Measurements from ENCODE around the gene TMEM235.

TMEM235 gene

GRCh38 chr17:78230996-78231935 lies at the start of gene TMEM235:
TMEM235 (plus strand) TSS chr17:78231631; CDS start chr17:78232024, 393 bp downstream.
- no peak for FAIRE-seq

- no peak for FAIRE-seq
These were observed 48.9 kb upstream of the TMEM235 start for GRCh38 chr17:78182504-78182903.

- no peak for FAIRE-seq
These were observed 47.5 kb upstream of the TMEM235 start for GRCh38 chr17:78183916-78184315.

- no peak for FAIRE-seq
These were observed 47.1 kb upstream of the TMEM235 start for GRCh38 chr17:78184351-78184750.

GRCh38 chr17:78184868-78185267 lies 46.6 kb upstream of the TMEM235 start:
- no peak for FAIRE-seq

- FAIRE-seq = no peak
These were observed 45.3 kb upstream of the TMEM235 start for GRCh38 chr17:78185981-78186691.

- no peak for FAIRE-seq
These were observed 44.5 kb upstream of the TMEM235 start, which contains the start of the genes AFMID and TK1 for GRCh38 chr17:78186692-78187595. AFMID (plus strand) TSS chr17:78187362; CDS start chr17:78187371, 9 bp downstream. TK1 (minus strand) TSS chr17:78187052; CDS start chr17:78186994, 58 bp downstream.

GRCh38 chr17:78196716-78197115 lies 34.7 kb upstream of the TMEM235 start:
- no peak for FAIRE-seq

- no peak for FAIRE-seq
These were observed 34.1 kb upstream of the TMEM235 start for GRCh38 chr17:78197147-78197832.

- FAIRE-seq = no peak
These were observed 31.0 kb upstream of the TMEM235 start for GRCh38 chr17:78200451-78200850.

GRCh38 chr17:78202666-78203065 lies 28.8 kb upstream of the TMEM235 start:
- FAIRE-seq = no peak

- no peak for FAIRE-seq
These were observed 26.9 kb upstream of the TMEM235 start for GRCh38 chr17:78204387-78205123.

- no peak for FAIRE-seq
These were observed 26.2 kb upstream of the TMEM235 start for GRCh38 chr17:78205124-78205775.

- FAIRE-seq = no peak
These were observed 25.1 kb upstream of the TMEM235 start for GRCh38 chr17:78206298-78206697.

GRCh38 chr17:78208486-78208885 lies 22.9 kb upstream of the TMEM235 start:
- no peak for FAIRE-seq

GRCh38 chr17:78210111-78210510 lies 21.3 kb upstream of the TMEM235 start:
- no peak for FAIRE-seq

GRCh38 chr17:78211032-78211431 lies 20.4 kb upstream of the TMEM235 start:
- FAIRE-seq = no peak

- FAIRE-seq = no peak
These were observed 17.3 kb upstream of the TMEM235 start, which contains the start of gene BIRC5 for GRCh38 chr17:78214016-78214705. BIRC5 (plus strand) TSS chr17:78214253; CDS start chr17:78214317, 64 bp downstream.

- no peak for FAIRE-seq
These were observed 16.7 kb upstream of the TMEM235 start for GRCh38 chr17:78214706-78215061.

Measured in islet of Langerhans (tissue), 1 donor.